ENCODE data around the gene UBE2V1.

DNA sequence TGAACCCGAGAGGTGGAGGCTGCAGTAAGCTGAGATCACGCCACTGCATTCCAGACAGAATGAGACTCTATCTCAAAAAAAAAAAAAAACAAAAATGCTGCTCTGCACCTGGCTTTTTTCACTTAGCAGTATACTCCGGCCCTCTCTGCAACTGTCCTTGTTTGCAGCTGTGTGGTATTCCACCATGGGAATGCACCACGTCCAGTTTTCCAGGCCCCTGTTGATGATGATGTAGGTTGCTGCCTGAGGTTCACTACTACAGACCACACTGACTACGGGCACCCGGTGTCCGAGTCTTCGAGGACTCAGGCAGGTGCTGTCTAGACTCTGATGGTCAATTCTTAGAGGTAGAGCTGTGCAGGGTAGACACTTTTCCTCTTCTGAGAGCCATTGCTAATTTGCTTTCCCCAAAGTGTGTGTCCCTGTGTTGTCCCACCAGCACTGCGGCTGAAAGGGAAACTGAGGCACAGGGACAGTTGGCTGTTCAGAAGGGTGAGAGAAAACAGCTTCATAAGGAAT lies 56.5 kb downstream of the UBE2V1 start:
- TF ChIP-seq, protein P1, sequence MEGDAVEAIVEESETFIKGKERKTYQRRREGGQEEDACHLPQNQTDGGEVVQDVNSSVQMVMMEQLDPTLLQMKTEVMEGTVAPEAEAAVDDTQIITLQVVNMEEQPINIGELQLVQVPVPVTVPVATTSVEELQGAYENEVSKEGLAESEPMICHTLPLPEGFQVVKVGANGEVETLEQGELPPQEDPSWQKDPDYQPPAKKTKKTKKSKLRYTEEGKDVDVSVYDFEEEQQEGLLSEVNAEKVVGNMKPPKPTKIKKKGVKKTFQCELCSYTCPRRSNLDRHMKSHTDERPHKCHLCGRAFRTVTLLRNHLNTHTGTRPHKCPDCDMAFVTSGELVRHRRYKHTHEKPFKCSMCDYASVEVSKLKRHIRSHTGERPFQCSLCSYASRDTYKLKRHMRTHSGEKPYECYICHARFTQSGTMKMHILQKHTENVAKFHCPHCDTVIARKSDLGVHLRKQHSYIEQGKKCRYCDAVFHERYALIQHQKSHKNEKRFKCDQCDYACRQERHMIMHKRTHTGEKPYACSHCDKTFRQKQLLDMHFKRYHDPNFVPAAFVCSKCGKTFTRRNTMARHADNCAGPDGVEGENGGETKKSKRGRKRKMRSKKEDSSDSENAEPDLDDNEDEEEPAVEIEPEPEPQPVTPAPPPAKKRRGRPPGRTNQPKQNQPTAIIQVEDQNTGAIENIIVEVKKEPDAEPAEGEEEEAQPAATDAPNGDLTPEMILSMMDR (conservative IDR thresholded peaks at IDR 0.05; ENCODE audit: low read length): no peak
- no peak for TF ChIP-seq EZH2phosphoT487 (IDR thresholded peaks at IDR 0.05; ENCODE audit: borderline replicate concordance)
